Stimulated activated CD8-positive, alpha-beta memory T cell treated with anti-CD3 and anti-CD28 coated beads, Interleukin-12 subunit alpha, Interleukin-12 subunit beta, amount 100 ng/mL, for 4 hours (primary cell): ENCODE data around the gene ANKRD33.

ENCODE experiments used
- DNase-seq: peaks from one replicate; pipeline ENCODE4 v3.0.0-alpha.2; 2020; ENCODE audit warnings: low read depth

The ANKRD33 gene

DNA sequence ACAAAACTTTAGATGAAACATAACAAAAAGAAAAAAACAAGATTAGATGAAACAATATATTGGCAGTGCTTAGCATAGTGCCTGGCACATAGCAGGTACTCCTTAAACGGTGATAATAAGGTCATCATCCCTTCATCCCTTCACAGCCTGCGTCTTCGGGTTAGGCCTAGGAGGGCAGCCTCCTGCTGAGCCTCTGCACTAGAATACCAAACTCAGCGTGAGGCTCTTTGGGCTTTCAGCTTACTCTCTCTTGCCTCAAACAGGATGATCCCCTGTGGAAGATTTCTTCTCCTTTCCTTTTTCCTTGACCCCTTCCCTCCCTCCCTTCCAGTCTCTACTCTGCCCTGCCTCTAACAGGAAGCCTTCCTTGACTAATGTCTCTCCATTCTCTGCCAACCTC, 25.0 kb upstream of the ANKRD33 start:
- no peak for DNase-seq

DNA sequence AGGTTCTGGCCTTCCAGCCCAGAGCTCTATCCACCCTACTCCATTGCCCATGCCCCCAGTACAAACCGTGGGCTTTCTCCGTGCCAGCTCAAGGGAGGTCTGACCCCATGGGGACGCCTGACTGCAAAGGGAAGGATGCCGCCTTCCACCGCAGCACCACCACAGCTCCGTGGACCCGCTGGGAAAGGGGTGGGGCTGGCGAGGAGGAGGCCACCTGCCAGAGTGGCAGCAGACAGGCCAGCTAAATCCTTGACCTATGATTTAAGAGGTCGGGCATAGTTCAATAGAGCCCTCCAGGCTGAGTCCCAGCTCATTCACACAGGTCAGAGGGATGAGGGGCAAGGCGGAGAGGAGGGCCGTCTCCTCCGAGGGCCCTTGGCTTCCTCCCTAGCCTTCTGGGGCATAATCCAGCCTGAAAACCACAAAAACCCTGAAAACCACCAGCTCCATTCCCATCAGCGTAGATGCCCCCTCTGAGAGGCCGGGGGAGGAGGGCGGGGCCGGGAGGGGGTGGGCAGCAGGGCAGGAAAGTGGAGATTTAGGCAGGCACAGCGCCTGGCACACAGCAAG, 24.5 kb upstream of the ANKRD33 start:
- DNase-seq: no peak

DNA sequence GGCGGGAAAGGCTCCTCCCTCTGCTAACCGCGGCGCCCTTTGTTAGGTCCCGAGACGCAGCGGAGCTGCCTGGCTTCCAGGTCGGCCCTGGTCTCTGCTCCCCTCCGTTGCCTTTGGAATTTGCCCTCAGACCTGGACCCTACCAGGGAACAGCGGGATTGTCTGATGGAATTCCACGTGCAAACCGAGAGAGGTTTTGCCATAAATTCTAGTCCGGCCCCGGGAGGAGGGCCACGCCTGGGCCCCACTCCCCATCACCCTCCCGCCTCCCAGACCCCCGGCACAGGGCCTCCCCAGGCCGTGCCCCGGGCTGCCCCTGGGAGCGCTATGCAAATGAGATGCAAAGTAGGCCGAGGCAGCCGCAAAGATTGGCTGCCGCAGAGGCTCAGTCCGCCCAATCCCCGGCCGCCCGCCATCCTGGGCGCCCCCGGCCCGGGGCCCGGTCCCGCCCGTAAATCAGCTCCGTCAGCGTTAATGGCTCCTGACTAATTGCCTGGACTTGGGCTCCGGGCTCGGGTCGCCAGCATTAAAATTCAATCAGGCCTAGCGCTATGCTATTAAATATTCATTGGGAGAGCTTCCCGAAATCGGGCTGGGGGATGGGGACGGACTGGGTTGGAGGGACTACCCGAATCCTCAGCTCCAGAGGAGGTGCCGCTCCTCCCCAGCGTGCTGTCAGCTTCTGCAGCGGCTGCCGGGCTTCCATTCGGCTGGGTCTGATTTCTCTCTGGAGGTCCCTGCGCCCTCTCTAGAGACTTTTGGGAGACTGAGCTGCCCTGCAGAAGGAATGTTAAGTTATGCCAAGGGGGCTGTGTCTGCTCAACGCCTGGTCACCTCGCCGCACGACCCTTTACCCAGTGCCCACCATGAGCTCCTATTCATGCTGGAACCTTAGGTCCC, 23.7 kb upstream of the ANKRD33 start:
- no peak for DNase-seq

DNA sequence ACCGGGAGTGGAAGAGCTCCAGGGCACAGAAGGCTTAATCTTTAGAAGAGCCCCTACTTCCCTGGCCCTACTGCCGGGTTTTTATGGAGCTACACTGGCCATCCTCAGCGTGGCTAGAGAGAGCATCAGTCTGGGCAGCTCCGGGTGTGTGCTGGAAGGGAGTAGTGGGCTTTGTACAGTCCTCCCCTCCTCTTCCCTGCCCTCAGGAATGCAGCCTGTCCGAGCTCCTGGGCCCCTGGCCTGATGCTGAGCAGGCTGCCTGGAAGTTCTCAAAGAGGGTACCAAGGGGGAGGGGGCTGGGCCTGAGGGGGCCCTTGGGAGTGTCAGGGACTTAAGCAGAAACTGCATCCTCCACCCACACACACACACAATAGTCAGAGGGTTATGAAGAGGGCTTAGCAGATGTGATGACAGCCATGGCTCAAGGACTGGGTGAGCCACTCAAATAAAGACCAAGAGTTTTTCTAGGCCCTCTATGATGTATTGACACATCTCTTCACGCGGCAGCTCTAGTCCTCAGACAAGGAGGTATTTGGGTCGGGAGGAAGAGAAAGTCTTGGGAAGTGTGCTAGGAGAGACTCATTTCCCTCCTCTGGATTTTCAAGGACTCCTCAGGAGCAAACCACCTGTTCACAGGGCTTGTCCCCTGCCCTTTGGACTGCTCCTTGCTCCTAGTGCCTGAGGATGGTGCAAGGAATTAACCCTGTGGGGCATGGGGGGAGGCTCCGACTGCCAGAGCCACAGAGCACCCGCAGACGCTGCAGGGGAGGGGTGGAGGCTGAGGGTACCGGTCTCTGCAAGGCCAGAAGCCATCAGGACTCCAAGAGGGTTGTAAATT, 22.9 kb upstream of the ANKRD33 start:
- no peak for DNase-seq

DNA sequence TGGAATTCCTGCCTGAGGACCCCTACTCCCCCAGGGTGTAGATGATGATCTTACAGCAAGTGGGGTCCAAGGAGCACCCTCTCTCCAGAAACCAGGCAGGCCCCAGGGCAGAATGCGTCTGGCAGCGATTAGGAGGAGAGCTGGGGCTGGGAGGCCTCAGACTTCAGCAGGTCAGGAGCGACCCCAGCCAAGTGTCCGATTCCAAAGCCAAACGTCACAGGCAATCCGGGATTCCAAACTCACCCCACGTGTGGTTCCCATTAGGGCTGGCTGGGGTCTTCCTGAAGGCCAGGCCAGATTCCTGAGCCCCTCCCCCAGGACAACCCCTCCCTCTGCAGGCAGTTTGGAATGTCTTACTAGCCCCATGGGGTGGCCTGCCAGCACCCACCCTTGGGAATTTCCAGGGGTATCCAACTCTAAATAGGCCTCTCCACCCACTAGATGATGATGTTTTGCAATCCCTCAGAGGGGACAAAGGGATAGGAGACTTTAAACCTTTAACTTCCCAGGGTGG, 22.1 kb upstream of the ANKRD33 start:
- no peak for DNase-seq

DNA sequence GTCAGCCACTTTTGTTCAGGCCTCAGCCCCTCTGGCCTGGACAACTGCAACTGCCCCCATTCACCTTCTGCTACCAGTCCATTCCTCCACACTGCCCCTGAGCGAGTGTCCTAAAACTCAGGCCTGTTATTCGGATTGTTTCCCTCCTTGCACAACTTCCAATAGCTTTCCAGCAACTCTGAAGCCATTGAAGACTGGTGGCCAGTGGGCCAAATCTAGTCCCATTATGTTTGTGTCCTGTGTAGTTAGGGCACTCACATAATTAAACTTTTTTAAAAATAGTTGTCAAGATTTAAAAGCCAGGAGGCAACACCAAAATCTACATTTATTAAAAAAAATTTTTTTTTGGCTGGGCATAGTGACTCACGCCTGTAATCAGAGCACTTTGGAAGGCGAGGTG, 21.6 kb upstream of the ANKRD33 start:
- no peak for DNase-seq

DNA sequence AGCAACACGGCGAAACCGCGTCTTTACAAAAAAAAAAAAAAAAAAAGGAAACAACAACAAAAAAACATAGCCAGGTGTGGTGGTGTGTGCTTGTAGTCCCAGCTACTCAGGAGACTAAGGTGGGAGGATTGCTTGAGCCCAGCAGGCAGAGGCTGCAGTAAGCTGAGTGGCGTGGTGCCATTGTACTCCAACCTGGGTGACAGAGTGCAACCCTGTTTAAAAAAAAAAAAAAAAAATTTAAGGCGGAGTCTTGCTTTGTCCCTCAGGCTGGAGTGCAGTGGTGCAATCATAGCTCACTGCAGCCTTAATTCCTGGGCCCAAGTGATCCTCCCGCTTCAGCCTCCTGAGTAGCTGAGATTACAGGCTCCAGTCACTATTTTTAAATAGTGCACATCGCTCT, 21.1 kb upstream of the ANKRD33 start:
- DNase-seq: no peak

DNA sequence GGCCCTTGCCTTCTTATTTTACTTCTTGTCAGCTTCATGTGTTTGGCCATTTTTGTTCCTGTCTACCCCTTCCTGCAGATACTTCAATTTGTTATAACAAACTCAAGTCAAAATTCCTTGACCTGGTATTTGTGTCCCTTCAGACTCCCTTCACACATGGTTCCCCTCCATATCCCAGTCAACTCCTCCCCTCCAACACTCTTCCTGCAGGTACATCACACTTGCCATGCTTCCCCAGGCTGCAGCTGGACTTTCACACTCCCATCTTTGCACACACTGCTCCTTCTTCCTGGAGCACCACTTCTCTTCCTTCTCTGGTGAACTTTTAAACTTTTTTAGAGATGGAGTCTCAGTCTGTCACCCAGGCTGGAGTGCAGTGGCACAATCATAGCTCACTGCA, 20.5 kb upstream of the ANKRD33 start:
- DNase-seq: no peak

DNA sequence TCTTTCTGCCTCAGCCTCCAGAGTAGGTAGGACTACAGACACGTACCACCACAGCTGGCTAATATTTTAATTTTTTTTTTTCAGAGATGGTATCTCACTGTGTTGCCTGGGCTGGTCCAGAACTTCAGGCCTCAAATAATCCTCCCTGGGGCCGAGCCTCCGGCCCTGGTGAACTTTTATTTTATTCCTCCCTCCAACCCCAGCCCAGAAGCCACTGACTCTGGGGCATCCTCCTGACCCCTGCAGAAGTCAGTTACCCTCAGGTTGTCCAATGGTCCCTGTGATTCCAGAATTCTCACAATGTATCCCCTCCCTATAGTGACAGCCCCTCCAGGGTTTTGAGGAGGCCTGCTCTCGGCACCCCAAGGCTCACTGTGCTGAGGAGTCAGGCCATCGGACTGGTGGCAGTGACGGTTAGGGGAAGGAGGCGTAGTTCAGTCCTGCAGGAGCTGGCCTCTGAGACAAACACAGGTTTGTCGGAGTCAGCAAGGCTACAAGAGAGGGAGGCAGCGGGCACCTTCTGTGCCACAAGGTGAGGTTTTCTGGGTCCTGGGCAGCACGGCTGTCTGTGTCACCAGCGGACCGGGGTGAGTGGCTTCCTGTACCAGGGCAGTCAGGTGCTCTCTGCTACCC, 20.0 kb upstream of the ANKRD33 start:
- no peak for DNase-seq

DNA sequence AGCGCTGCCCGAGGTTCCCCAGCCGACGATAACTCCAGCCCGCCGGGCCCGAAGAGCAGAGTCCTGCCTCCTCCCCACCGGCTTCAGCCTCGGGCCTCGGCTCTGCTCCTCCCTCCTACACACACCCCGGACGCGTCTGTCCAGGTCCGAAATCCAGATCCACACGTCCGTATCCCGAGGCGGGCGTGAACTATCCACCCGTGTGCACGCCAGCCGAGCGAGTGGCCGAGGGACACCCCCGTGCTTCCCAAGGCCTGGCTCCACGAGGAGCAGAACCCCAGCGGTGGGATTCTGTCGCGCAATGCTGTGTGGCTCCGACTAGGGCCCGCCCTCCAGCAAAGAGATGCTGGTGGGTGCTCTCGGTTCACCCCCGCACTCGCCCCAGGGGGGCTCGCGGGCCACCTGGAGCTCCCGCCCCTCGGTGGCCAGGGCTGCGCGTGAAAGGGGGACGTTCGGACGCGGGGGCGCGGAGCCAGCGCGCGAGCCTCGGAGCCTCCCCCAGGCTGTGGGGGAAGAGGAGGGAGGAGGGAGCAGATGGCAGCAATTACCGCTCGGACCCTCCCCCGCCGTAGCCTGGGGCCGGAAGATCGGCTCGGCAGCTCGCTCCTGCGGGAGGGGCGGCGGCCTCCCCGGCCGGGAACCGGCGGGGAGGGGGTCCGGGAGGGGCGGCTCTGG, 18.9 kb upstream of the ANKRD33 start:
- no peak for DNase-seq

DNA sequence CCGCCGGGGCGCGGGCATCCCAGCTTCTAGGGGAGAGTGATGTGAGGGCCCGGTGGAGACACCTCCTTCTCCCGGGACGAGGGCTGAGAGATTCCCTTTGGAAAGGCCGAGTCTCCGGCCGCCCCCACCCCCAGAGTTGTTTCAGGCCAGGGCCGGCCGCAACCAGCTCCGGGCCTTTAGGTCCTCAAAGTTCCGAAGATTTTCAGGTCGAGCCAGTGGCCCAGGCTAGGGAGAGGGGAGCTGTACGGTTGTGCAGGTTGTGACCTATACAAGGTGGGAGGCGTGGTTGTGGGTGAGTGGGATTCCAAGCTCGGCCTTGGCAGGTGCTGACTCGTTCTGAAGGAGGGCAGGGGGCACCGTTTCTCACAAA, 18.4 kb upstream of the ANKRD33 start:
- DNase-seq: no peak

DNA sequence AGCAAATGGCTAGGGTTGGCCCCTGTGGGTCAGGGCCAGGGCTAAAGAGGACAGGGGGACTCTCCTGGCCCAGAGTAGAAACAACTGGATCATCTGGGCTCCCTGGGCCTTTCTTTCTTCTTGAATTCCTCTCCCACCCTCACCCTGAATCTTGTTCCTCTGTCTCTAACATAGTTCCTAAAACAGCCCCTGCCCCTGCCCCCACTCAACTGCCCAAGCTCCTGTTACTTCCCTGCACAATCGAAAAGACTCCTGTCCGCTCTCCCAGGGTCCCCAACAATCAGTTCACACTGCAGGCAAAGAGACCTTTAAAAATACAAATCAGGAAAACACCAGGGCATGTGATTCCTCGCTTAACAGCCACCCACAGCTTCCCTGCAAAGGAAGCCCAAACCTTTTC, 18.0 kb upstream of the ANKRD33 start:
- DNase-seq: no peak

DNA sequence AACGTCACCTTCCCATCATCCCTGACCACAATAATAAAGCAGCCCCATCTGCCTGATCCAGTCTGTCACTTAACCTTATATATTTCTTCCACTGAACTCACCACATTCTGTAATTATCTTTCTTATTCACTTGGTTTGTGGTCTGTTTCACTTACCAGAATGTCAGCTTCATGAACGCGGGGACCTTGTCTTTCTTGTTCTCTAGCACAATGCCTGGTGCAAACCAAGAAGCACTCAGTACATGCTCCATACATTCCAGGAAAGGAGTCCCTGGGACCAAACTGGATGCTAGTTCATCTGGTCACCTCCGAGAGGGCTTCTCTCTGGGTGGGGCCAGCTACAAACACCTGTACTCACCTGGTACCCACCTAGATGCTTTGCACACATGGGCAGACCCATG, 17.4 kb upstream of the ANKRD33 start:
- no peak for DNase-seq

DNA sequence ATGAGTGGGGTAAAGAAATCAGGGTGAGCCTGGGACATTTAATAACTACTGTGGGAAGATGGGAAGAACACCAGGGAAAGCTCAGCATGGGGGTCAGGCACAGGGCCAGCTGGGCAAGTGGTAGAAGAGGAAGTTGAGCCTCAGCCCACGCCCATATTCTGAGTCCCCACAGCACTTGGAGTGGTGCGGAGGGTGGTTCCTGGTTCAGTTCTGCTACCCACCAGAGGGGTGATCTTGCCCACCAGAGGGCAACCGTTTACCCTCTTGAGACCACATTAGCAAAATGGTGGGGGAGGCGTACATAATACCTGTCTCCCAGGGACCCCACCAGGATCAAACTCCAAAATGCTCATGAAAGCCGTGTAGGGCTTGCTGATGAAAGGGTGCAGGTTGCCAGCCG, 16.8 kb upstream of the ANKRD33 start:
- DNase-seq: no peak

DNA sequence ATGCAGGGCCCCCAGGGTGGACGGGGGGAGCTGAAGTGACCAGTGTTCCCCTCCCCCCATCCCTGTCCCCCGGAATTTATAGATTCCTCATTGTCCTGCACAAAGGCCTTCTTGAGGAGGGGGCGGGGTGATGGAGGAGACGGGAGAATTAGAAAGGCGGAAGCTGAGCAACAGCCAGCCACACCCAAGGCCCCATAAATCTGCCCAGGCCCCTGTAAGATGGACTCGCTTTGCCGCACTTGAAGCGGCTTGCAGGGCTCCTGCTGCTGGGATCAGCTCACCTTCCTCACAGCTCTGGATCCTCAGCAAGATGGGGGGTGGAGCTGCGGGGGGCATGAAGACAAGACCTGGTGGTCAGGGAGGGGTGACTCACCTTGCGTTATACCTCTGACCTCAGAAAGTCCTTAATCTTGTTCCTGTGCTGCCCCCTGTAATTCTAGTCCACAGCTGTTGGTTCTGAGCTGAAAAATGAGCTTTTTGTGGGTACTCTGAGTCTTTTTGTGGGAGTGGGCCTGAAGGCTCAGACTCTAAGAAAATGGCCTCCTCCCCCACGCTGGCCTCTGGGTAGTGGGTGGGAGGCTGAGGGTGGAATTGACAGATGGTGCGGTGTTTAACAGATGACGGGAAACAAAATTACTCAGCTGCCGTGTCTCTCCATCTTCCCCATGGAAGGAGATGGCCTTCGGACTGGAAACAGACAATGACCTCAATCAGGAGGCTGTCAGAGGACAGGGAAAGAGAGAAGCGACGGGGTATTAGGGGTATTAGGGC, 15.8 kb upstream of the ANKRD33 start:
- DNase-seq: no peak

DNA sequence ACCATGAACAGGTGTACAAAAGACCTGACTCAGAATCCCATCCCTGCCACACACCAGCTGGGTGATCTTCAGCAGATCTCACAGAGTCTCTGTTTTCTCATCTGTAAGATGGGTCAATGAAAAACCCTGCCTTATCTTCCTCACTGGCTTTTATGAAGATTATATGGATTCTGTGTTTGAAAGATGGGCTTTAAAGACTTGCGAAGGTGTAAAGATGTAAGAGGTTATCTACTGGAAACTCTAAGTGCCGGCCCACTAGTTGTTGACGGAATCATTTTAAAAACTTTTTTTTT, 15.3 kb upstream of the ANKRD33 start:
- no peak for DNase-seq

DNA sequence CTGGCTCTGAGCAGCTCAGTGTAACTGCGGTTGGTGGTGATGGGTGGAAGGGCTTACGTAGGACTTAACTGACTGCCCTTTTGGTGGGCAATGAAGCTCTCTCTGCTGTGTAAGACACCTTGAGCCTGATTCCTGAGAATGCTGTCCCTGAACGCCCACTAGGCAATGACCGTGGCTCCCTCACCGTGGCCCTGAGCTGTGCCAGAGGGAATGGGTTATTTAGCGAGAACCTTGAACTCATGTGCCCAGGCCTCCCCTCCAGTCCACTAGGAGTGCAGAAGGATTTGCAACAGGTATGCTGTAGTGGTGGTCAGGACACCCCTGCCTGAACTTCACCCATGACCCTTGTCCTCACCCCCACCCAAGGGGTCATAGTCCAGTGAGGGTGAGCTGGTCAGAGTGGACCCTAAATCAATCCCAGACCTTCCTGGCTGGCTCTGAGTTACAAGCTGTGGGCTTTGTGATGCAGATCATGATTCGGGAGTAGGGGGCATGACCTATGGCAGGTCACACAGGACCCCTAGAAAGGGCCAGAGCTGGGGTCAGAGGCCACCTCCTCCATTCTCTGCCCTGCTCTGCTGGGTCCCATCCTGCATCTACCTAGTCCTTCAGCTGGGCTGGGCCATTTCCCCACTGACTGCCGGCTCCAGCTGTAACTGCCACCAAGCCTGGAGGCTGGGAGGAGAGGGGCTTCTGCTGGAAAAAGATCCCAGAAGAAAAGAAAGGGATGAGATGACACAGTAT, 14.5 kb upstream of the ANKRD33 start:
- DNase-seq: no peak

DNA sequence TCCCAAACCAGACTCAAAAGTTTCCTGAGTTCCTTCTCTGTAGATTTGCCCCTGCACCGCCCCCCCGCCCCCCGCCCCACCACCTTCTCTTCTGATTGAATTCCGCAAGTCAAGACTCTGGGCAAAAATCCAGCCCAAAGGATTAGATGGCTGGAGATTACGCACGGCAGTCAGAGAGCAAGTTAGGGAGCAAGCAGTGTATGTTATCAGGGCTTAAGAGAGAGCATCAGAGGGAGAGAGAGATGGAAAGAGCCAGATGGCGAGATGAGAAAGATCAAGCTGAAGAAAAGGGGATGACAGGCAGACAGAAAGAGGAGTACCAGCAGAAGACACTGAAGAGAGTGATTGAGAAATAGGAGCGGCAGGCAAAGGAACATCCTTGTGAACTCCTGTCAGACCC, 13.9 kb upstream of the ANKRD33 start:
- DNase-seq: no peak

DNA sequence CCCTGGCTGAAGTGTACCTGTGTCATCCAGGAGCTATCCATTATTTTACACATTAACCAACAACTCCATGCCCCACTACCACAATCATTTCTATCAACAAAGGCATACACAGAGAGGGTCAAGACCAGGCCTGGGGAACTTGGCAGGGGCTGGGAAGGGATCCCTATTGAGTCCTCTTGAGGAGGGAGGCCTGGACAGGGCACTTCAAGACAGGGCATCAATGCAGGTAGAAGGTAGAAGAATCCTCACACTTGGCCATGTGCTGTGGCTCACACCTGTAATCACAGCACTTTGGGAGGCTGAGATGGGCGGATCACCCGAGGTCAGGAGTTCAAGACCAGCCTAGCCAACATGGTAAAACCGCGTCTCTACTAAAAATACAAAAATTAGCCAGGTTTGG, 13.4 kb upstream of the ANKRD33 start:
- no peak for DNase-seq

DNA sequence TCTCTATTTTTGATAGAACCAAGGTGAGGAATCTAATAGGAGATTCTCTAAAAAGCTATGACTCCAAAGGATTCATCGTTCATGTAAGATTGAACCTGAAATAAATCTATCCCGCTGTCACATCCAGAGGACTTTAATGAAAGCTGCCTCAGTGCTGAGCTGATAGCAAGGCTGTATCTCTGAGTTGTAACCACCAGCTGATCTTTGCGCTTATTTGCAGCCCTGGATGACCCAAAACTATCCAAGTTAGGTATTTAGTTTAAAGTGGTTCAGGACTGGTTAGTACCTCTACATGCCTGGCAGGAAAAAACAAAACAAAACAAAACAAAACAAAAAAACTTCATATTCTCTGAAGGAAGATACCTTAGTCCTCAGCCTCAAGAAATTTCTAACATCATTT, 8.8 kb upstream of the ANKRD33 start:
- DNase-seq: no peak

DNA sequence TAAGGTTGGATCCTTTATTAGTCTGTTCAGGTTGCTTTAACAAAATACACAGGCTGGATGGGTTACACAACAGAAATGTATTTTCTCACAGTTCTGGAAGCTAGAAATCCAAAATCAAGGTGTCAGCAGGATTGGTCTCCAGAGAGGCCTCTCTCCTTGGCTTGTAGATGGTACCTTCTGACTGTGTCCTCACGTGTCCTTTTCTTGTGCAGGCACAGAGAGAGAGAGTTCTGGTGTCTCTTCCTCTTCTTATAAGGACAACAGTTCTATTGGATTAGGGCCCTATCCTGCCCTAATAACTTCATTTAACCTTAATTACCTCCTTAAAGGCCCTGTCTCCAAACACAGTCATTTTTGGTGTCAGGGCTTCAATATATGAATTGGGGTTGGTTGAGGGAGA, 4.6 kb upstream of the ANKRD33 start:
- DNase-seq: no peak
